Stimulated activated CD4-positive, alpha-beta T cell treated with anti-CD3 and anti-CD28 coated beads, TNF-alpha, amount 100 ng/mL, for 24 hours (primary cell): ENCODE results near the gene CDK10.
A peak's percentile ranks its signal among the peaks of the same experiment; 100 is the strongest.

Experiments used
- DNase-seq, 3 experiments: peaks; one replicate each; pipeline ENCODE4 v3.0.0-alpha.2; 2020; ENCODE audit warnings: low read depth in 3 of 3

The CDK10 gene

GRCh38 chr16:89711601-89712273 is 25.2 kb downstream of the CDK10 start:
- DNase-seq, result peak; percentile 62 to 74 (median 73)

- no peak for DNase-seq
Observed at GRCh38 chr16:89712274-89712781, 25.8 kb downstream of the CDK10 start.

- DNase-seq, result no peak
Observed at GRCh38 chr16:89716493-89716892, 30.0 kb downstream of the CDK10 start.

GRCh38 chr16:89716916-89717687 is 30.6 kb downstream of the CDK10 start:
- DNase-seq, result no peak

GRCh38 chr16:89717688-89718505 is 31.4 kb downstream of the CDK10 start:
- DNase-seq, result no peak

- DNase-seq, result no peak
Observed at GRCh38 chr16:89720551-89720812, 34.0 kb downstream of the CDK10 start.

GRCh38 chr16:89720813-89721545 is 34.5 kb downstream of the CDK10 start, which contains the start of the genes VPS9D1 and ZNF276:
Gene VPS9D1 (minus strand): TSS chr16:89720898. CDS start chr16:89720861, 37 bp downstream.
Gene ZNF276 (plus strand): TSS chr16:89721537. CDS start chr16:89721641, 104 bp downstream.
- peak; percentile 68 to 86 (median 74) for DNase-seq

- DNase-seq, result peak; percentile 62 to 77 (median 66)
Observed at GRCh38 chr16:89721546-89722391, 35.3 kb downstream of the CDK10 start.

GRCh38 chr16:89722392-89723278 is 36.1 kb downstream of the CDK10 start:
- DNase-seq, result peak; percentile 38 to 64 (median 49)

GRCh38 chr16:89723279-89724250 is 37.1 kb downstream of the CDK10 start:
- DNase-seq, result peak; percentile 37 to 68 (median 43)

- DNase-seq, result no peak
Observed at GRCh38 chr16:89727406-89728120, 41.1 kb downstream of the CDK10 start.

- DNase-seq, result no peak
Observed at GRCh38 chr16:89729293-89729692, 42.8 kb downstream of the CDK10 start.

- DNase-seq, result no peak
Observed at GRCh38 chr16:89729863-89730593, 43.5 kb downstream of the CDK10 start.

GRCh38 chr16:89730610-89731234 is 44.2 kb downstream of the CDK10 start:
- DNase-seq, result no peak

- DNase-seq, result no peak
Observed at GRCh38 chr16:89732142-89732917, 45.8 kb downstream of the CDK10 start.

- DNase-seq, result no peak
Observed at GRCh38 chr16:89732918-89733242, 46.4 kb downstream of the CDK10 start.
